Loucy (cell line): Measurements from ENCODE around the gene TXNL4A.

Experiments
- H2AFZ ChIP-seq: fragments of 200-600 bp; sonication (generic); 2 replicates; pipeline ENCODE4 v1.6.0; 2016; ENCODE audit warnings: antibody characterized with exemption, mild to moderate bottlenecking, low read length, moderate library complexity
- H3F3A ChIP-seq: fragments of 200-600 bp; 2 replicates; pipeline ENCODE4 v1.6.0; 2016; ENCODE audit warnings: antibody characterized with exemption, low read depth, mild to moderate bottlenecking
- H3K27me3 ChIP-seq: fragments of 200-600 bp; sonication (generic); 2 replicates; pipeline ENCODE4 v1.6.1; 2014; ENCODE audit warnings: low read length, mild to moderate bottlenecking; ENCODE audit not compliant: insufficient read depth, poor library complexity, severe bottlenecking
- H3K36me3 ChIP-seq: fragments of 200-600 bp; sonication (generic); 2 replicates; pipeline ENCODE4 v1.6.1; 2016; ENCODE audit warnings: low read length; ENCODE audit not compliant: insufficient read depth
- H3K4me1 ChIP-seq: fragments of 200-600 bp; sonication (generic); 2 replicates; pipeline ENCODE4 v1.5.1; 2014; ENCODE audit warnings: low read length, mild to moderate bottlenecking; ENCODE audit not compliant: insufficient read depth, poor library complexity, severe bottlenecking
- H3K4me2 ChIP-seq: fragments of 200-600 bp; sonication (generic); 2 replicates; pipeline ENCODE4 v1.6.0; 2014; ENCODE audit warnings: antibody characterized with exemption, low read length, low read depth, mild to moderate bottlenecking; ENCODE audit not compliant: poor library complexity, severe bottlenecking
- H3K4me3 ChIP-seq: fragments of 200-600 bp; sonication (generic); 2 replicates; pipeline ENCODE4 v1.5.1; 2014; ENCODE audit warnings: low read length, mild to moderate bottlenecking, mixed read lengths; ENCODE audit not compliant: poor library complexity, severe bottlenecking
- H3K79me2 ChIP-seq: fragments of 200-600 bp; sonication (generic); 2 replicates; pipeline ENCODE4 v1.6.1; 2014; ENCODE audit warnings: low read length; ENCODE audit not compliant: insufficient read depth
- H3K9ac ChIP-seq: fragments of 200-600 bp; sonication (generic); 2 replicates; pipeline ENCODE4 v1.6.0; 2014; ENCODE audit warnings: mild to moderate bottlenecking, low read depth, low read length, moderate library complexity; ENCODE audit not compliant: poor library complexity, severe bottlenecking
- H3K9me2 ChIP-seq: fragments of 200-600 bp; sonication (generic); replicated peaks from 2 replicates; pipeline ENCODE4 v1.6.1; 2016; ENCODE audit warnings: low read depth, low read length, mixed read lengths
- H3K9me3 ChIP-seq: fragments of 200-600 bp; sonication (generic); 2 replicates; pipeline ENCODE4 v1.6.1; 2014; ENCODE audit warnings: mild to moderate bottlenecking, antibody characterized with exemption, low read length, low read depth; ENCODE audit not compliant: insufficient read depth
- H4K20me1 ChIP-seq: fragments of 200-600 bp; sonication (generic); 2 replicates; pipeline ENCODE4 v1.6.0; 2014; ENCODE audit warnings: antibody characterized with exemption, low read length, mild to moderate bottlenecking; ENCODE audit not compliant: insufficient read depth, poor library complexity, severe bottlenecking
- EZH2phosphoT487 ChIP-seq: fragments of 200-600 bp; IDR thresholded peaks from 2 replicates; pipeline ENCODE4 v1.6.1; 2018; ENCODE audit warnings: antibody characterized with exemption, mild to moderate bottlenecking, moderate library complexity, borderline replicate concordance
- TF ChIP-seq, protein P1 (sequence below): fragments of 200-600 bp; sonication (generic); conservative IDR thresholded peaks from 2 replicates; pipeline ENCODE4 v1.5.1; 2014; ENCODE audit warnings: mild to moderate bottlenecking, antibody characterized with exemption, low read length

Gene TXNL4A

DNA sequence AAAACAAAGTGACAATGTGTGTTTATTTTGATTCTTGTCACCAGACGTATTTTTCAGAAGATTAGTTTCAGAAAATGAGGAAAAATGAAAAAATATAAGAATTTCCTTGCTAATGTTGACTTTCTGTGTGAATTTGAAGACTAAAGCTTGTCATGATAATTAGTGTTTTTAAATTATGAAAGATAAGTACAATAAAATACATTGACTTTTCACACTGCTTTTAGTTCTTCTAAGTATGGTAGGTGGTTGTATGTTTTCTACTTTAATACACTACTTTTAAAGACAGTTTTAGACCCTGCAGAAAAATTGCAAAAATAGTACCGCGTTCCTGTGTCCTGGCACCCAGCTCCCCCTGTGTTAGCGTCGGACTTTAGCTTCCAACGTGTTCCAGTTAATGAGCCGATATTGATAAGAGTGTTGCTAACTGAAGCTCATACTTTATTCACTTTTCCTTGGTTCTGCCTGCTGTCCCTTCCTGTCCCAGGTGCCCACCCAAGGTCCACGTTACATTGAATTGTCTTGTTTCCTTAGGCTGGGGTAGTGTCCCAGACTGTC lies 46.6 kb upstream of the TXNL4A start:
- Histone ChIP-seq H3F3A (0 out of 2 replicates have a peak, but pooled peaks cover 4% of the 10 kb centered on the region), H4K20me1 (peaks cover 9% of the 10 kb centered on the region), H3K36me3 (peaks cover 5% of the 10 kb centered on the region; the same call in 1 of the 2 replicates), H2AFZ (peak overlapping the region; percentile 98), H3K27me3 (no peaks in the 10 kb centered on the region), H3K4me3 (peak overlapping the region; percentile 94), H3K9me3 (no peaks in the 10 kb centered on the region), H3K9ac (peak overlapping the region; percentile 94), H3K9me2 (no peaks in the 10 kb centered on the region), H3K79me2 (peaks cover 30% of the 10 kb centered on the region), H3K4me2 (peak overlapping the region; percentile 94), H3K4me1 (peaks cover 32% of the 10 kb centered on the region)
- no peak for TF ChIP-seq EZH2phosphoT487
- TF ChIP-seq, protein P1, sequence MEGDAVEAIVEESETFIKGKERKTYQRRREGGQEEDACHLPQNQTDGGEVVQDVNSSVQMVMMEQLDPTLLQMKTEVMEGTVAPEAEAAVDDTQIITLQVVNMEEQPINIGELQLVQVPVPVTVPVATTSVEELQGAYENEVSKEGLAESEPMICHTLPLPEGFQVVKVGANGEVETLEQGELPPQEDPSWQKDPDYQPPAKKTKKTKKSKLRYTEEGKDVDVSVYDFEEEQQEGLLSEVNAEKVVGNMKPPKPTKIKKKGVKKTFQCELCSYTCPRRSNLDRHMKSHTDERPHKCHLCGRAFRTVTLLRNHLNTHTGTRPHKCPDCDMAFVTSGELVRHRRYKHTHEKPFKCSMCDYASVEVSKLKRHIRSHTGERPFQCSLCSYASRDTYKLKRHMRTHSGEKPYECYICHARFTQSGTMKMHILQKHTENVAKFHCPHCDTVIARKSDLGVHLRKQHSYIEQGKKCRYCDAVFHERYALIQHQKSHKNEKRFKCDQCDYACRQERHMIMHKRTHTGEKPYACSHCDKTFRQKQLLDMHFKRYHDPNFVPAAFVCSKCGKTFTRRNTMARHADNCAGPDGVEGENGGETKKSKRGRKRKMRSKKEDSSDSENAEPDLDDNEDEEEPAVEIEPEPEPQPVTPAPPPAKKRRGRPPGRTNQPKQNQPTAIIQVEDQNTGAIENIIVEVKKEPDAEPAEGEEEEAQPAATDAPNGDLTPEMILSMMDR: no peak; the same call in 1 of the 2 replicates

DNA sequence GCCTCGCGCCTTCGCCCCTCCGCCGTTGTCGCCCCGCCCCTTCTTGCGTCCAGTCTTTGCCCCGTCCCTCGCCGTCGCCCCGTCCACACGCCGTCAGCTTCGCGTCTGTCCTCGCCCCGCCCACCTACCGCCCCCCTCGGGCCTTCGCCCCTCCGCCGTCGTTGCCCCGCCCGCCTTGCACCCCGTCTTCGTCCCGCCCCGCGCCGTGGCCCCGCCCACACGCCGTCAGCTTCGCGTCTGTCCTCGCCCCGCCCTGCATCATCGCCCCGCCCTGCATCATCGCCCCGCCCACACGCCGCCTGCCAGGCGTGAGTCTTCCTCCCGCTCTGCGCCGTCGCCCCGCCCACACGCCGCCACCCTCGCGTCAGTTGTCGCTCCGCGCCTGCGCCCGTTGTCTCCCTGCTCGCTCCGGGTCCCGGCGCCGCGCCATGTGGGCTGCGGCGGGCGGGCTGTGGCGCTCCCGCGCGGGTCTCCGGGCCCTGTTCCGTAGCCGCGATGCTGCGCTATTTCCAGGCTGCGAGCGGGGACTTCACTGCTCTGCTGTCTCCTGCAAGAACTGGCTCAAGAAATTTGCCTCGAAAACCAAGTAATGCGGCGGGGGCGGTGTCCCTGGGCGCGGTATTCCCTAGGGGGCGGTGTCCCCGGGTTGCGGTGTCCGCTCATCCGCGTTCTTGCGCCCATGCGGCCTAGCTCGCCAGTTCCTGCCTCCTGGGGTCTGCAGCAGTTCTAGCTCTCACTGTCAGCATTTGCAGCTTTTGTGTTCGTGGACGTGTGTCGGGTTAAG lies 45.9 kb upstream of the TXNL4A start, which contains the start of gene RBFA:
RBFA (plus strand) TSS at position 367 of the 784 bp plus-strand sequence; CDS start at position 429, 62 bp downstream.
- Histone ChIP-seq H3K4me1 (peaks cover 32% of the 10 kb centered on the region), H4K20me1 (peaks cover 9% of the 10 kb centered on the region), H3K4me2 (peak within 1 kb of the TSS; percentile 96), H3K9me3 (no peaks in the 10 kb centered on the region), H3K9me2 (no peaks in the 10 kb centered on the region), H3K79me2 (peaks cover 30% of the 10 kb centered on the region), H3K9ac (peak within 1 kb of the TSS; percentile 94), H3K27me3 (no peaks in the 10 kb centered on the region), H3K36me3 (peaks cover 5% of the 10 kb centered on the region; the same call in 1 of the 2 replicates), H3F3A (0 out of 2 replicates have a peak, but pooled peaks cover 4% of the 10 kb centered on the region), H2AFZ (peak within 1 kb of the TSS; percentile 99), H3K4me3 (peak within 1 kb of the TSS; percentile 94)
- TF ChIP-seq EZH2phosphoT487: no peak
- TF ChIP-seq, protein P1: peak; percentile 49

DNA sequence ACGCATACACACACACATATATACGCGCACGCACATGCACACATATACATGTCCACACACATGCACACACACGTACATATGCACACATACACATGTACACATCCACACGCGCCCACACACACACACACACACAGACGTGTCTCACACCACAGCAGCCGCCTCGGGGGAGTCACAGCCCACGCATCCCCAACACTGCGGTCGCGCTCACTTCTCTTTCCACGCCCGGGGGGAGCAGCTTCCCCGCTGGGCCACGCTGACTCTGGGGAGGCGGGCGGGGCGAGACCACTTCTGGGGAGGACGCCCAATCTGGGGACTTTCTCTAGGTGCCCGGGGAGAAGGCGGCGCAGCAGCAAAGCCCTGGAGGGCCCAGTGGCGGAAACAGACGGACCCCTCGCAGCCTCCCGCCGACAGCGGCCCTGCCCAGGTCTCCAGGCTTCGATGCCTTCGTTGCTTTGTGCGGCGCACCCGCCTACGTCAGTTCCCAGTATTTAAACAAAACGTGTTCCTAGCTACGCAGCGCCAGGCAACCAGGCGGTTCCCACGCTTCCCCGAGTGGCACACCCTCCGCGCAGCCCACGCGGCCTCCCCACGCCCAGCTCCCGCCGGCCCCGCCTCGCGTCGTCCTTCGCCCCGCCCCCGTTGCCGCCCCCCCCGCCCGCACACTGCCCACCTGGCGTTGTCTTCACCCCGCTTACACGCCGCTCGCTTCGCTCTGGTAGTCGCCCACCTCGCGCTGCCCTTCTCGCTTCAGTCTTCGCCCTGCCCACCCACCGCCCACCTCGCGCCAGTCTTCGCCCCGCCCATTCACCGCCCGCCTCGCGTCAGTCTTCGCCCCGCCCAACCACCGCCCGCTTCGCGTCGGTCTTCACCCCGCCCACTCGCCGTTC lies 45.1 kb upstream of the TXNL4A start:
- Histone ChIP-seq H3K79me2 (peaks cover 30% of the 10 kb centered on the region), H2AFZ (peak overlapping the region; percentile 99), H3F3A (0 out of 2 replicates have a peak, but pooled peaks cover 4% of the 10 kb centered on the region), H4K20me1 (peaks cover 9% of the 10 kb centered on the region), H3K9me3 (no peaks in the 10 kb centered on the region), H3K9ac (peak overlapping the region; percentile 83), H3K4me1 (peaks cover 32% of the 10 kb centered on the region), H3K9me2 (no peaks in the 10 kb centered on the region), H3K36me3 (no peaks in the 10 kb centered on the region), H3K27me3 (no peaks in the 10 kb centered on the region), H3K4me3 (peak overlapping the region; percentile 90), H3K4me2 (peak overlapping the region; percentile 96)
- TF ChIP-seq EZH2phosphoT487: no peak
- TF ChIP-seq, protein P1: no peak
